ENCODE measurements around the gene GRPEL1.
A peak's percentile ranks its signal among the peaks of the same experiment; 100 is the strongest.

Gene GRPEL1

DNA sequence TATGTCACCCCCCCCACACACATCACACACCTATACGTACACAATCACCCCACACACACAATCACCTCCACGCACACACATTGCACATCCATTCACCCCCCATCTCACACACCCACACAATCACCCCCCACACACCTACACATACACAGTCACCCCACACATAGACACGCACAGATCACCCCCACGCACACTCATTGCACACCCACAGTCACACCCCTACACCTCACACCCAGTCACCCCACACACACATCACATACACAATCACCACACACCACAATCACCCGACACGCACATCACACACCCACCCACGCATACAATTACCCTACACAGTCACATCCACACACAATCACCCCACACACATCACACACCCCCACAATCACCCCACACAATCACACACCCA lies 40.6 kb downstream of the GRPEL1 start:
- no peak overlapping the region for H3K4me3 ChIP-seq (ENCODE audit: insufficient read depth in 1 of 2, low read depth in 1 of 2, low read length in 2 of 2)
- no peak overlapping the region for H3K4me2 ChIP-seq (ENCODE audit: low read length, poor library complexity, severe bottlenecking)
- WGBS: 98% methylated on average over 7 of the region's 7 CpGs
- no peak overlapping the region for H2BK12ac ChIP-seq (ENCODE audit: low read length in 2 of 2)
- H3K79me1 ChIP-seq (replicated peaks; ENCODE audit: low read length, poor library complexity, severe bottlenecking): peaks cover 23% of the 10 kb centered on the region
- H2BK5ac ChIP-seq (ENCODE audit: low read depth, low read length, poor library complexity, severe bottlenecking): no peak overlapping the region
- no peak overlapping the region for H3K9ac ChIP-seq (ENCODE audit: low read length)
- no peak overlapping the region for H4K91ac ChIP-seq (ENCODE audit: low read length)
- H2BK120ac ChIP-seq (ENCODE audit: low read depth, low read length): no peak overlapping the region
- H3K23ac ChIP-seq (ENCODE audit: low read length in 2 of 2): no peak overlapping the region
- H3K9me3 ChIP-seq (ENCODE audit: control insufficient read depth, low read length): no peaks in the 10 kb centered on the region
- no peak for DNase-seq
- H2AFZ ChIP-seq (ENCODE audit: low read depth, low read length): no peak overlapping the region
- peaks cover 31% of the 10 kb centered on the region for H3K4me1 ChIP-seq (ENCODE audit: control insufficient read depth, insufficient read depth, low read depth, low read length)
- no peaks in the 10 kb centered on the region for H3K27me3 ChIP-seq (ENCODE audit: control insufficient read depth in 1 of 2, insufficient read depth in 1 of 2, low read length in 2 of 2)
- no peak overlapping the region for H3K18ac ChIP-seq (ENCODE audit: low read depth in 1 of 2, low read length in 2 of 2)
- no peak overlapping the region for H2BK15ac ChIP-seq (ENCODE audit: low read depth, poor library complexity, severe bottlenecking)
- H3K36me3 ChIP-seq (ENCODE audit: control insufficient read depth in 1 of 2, insufficient read depth in 2 of 2, low read depth in 1 of 2, low read length in 2 of 2): peaks cover 59 to 62% of the 10 kb centered on the region in 2 experiments
- H2AK5ac ChIP-seq (ENCODE audit: low read length, severe bottlenecking): no peak overlapping the region
- H4K8ac ChIP-seq (ENCODE audit: low read length): no peak overlapping the region
- H3K27ac ChIP-seq (ENCODE audit: low read length, poor library complexity, severe bottlenecking): no peak overlapping the region
- no peak overlapping the region for H3K4ac ChIP-seq (ENCODE audit: low read depth in 1 of 2, low read length in 2 of 2)
- H3K14ac ChIP-seq (ENCODE audit: low read length in 2 of 2): no peak overlapping the region

DNA sequence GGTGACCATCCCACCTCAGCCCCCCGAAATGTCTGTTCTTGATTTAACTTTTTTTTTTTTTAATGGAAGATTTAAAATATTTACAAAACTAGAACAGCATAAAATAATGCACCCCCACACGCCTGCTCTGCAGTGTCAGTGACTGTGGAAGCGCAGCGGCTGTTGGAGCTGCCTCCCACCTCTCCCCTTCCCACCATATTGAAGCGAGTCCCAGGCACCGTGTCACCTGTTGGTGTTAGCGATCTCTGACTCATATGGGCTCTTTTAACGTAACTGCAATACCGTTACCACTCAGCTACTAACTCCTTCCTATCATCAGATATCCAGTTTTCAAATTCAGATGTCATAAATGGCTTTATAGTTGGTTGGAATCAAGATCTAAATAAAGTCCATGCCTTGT lies 41.8 kb downstream of the GRPEL1 start:
- Histone ChIP-seq H3K18ac (ENCODE audit: low read depth in 1 of 2, low read length in 2 of 2) (no peak overlapping the region), H3K27ac (ENCODE audit: low read length, poor library complexity, severe bottlenecking) (no peak overlapping the region), H3K14ac (ENCODE audit: low read length in 2 of 2) (no peak overlapping the region), H2AK5ac (ENCODE audit: low read length, severe bottlenecking) (no peak overlapping the region), H3K9ac (ENCODE audit: low read length) (no peak overlapping the region), H2AFZ (ENCODE audit: low read depth, low read length) (no peak overlapping the region), H3K4me1 (ENCODE audit: control insufficient read depth, insufficient read depth, low read depth, low read length) (peaks cover 27% of the 10 kb centered on the region), H2BK15ac (ENCODE audit: low read depth, poor library complexity, severe bottlenecking) (no peak overlapping the region), H3K4ac (ENCODE audit: low read depth in 1 of 2, low read length in 2 of 2) (no peak overlapping the region), H2BK12ac (ENCODE audit: low read length in 2 of 2) (no peak overlapping the region), H4K8ac (ENCODE audit: low read length) (no peak overlapping the region), H2BK5ac (ENCODE audit: low read depth, low read length, poor library complexity, severe bottlenecking) (no peak overlapping the region), H3K23ac (ENCODE audit: low read length in 2 of 2) (no peak overlapping the region), H4K91ac (ENCODE audit: low read length) (no peak overlapping the region), H2BK120ac (ENCODE audit: low read depth, low read length) (no peak overlapping the region), H3K4me3 (ENCODE audit: insufficient read depth in 1 of 2, low read depth in 1 of 2, low read length in 2 of 2) (no peak overlapping the region), H3K79me1 (replicated peaks; ENCODE audit: low read length, poor library complexity, severe bottlenecking) (peaks cover 23% of the 10 kb centered on the region), H3K27me3 (ENCODE audit: control insufficient read depth in 1 of 2, insufficient read depth in 1 of 2, low read length in 2 of 2) (no peaks in the 10 kb centered on the region), H3K9me3 (ENCODE audit: control insufficient read depth, low read length) (no peaks in the 10 kb centered on the region), H3K36me3 (ENCODE audit: control insufficient read depth in 1 of 2, insufficient read depth in 2 of 2, low read depth in 1 of 2, low read length in 2 of 2) (peaks cover 55 to 60% of the 10 kb centered on the region in 2 experiments), H3K4me2 (ENCODE audit: low read length, poor library complexity, severe bottlenecking) (no peak overlapping the region)
- no peak for DNase-seq
- 98% methylated on average over 5 of the region's 9 CpGs for WGBS

DNA sequence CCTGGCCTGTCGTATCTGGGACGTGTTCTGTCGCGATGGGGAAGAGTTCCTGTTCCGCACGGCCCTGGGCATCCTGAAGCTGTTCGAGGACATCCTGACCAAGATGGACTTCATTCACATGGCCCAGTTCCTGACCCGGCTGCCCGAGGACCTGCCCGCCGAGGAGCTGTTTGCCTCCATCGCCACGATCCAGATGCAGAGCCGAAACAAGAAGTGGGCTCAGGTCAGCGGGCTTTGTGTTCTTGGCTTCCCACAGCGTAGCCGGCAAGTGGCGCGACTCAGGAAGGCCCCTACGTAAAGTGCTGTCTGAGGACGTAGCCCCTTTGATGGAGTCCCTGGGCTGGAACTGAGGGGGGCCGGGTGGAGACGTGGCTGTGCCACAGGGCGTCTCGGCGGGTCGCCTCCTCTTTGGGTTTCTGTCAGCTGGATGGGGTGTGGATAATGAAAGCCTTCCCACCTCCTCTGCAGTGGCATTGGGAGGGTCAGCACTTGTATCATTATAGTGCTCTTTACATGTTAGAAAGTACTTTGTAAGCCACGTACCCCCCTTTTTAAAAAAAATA lies 42.7 kb downstream of the GRPEL1 start:
- Histone ChIP-seq H4K8ac (ENCODE audit: low read length) (no peak overlapping the region), H2BK5ac (ENCODE audit: low read depth, low read length, poor library complexity, severe bottlenecking) (no peak overlapping the region), H2BK12ac (ENCODE audit: low read length in 2 of 2) (no peak overlapping the region), H3K4me2 (ENCODE audit: low read length, poor library complexity, severe bottlenecking) (no peak overlapping the region), H2AK5ac (ENCODE audit: low read length, severe bottlenecking) (no peak overlapping the region), H3K23ac (ENCODE audit: low read length in 2 of 2) (no peak overlapping the region), H3K79me1 (replicated peaks; ENCODE audit: low read length, poor library complexity, severe bottlenecking) (peaks cover 22% of the 10 kb centered on the region), H3K9me3 (ENCODE audit: control insufficient read depth, low read length) (no peaks in the 10 kb centered on the region), H3K27ac (ENCODE audit: low read length, poor library complexity, severe bottlenecking) (no peak overlapping the region), H3K4me1 (ENCODE audit: control insufficient read depth, insufficient read depth, low read depth, low read length) (peaks cover 30% of the 10 kb centered on the region), H3K4ac (ENCODE audit: low read depth in 1 of 2, low read length in 2 of 2) (no peak overlapping the region), H3K14ac (ENCODE audit: low read length in 2 of 2) (no peak overlapping the region), H2AFZ (ENCODE audit: low read depth, low read length) (no peak overlapping the region), H3K9ac (ENCODE audit: low read length) (no peak overlapping the region), H2BK15ac (ENCODE audit: low read depth, poor library complexity, severe bottlenecking) (no peak overlapping the region), H3K36me3 (ENCODE audit: control insufficient read depth in 1 of 2, insufficient read depth in 2 of 2, low read depth in 1 of 2, low read length in 2 of 2) (peaks cover 52 to 54% of the 10 kb centered on the region in 2 experiments), H3K18ac (ENCODE audit: low read depth in 1 of 2, low read length in 2 of 2) (no peak overlapping the region), H3K4me3 (ENCODE audit: insufficient read depth in 1 of 2, low read depth in 1 of 2, low read length in 2 of 2) (no peak overlapping the region), H3K27me3 (ENCODE audit: control insufficient read depth in 1 of 2, insufficient read depth in 1 of 2, low read length in 2 of 2) (no peaks in the 10 kb centered on the region), H2BK120ac (ENCODE audit: low read depth, low read length) (no peak overlapping the region), H4K91ac (ENCODE audit: low read length) (no peak overlapping the region)
- no peak for DNase-seq
- 95% methylated on average over 27 of the region's 28 CpGs for WGBS

DNA sequence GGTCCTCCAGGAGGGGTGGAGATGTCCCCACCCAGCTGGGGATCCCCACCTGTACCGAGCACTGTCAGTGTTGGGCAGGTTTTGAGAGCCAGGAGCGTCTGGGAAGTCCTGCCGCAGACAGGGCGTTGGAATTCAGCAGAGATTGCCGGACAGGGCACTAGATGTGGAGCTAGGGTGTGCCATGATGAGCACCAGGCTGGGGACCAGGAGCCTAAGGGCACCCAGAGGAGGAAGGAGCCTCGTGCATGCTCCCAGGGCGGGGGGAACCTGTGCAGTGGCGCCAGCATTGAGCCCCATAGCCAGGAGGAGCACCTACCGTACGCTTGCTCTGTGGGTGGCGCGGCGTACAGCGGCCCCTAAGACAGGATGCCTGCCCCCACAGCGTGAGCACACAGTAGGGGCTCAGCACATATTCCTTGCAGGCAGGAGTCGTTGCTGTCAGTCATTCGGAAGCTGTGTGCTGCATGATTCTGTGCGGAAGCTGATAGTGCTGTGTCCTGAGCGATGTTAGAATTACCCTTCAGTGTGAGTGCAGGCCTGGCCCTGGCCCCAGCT lies 43.5 kb downstream of the GRPEL1 start:
- peak overlapping the region in 1 of 2 experiments; percentile 41 for H3K18ac ChIP-seq (ENCODE audit: low read depth in 1 of 2, low read length in 2 of 2)
- H3K9ac ChIP-seq (ENCODE audit: low read length): no peak overlapping the region
- H3K27me3 ChIP-seq (ENCODE audit: control insufficient read depth in 1 of 2, insufficient read depth in 1 of 2, low read length in 2 of 2): no peaks in the 10 kb centered on the region
- H4K8ac ChIP-seq (ENCODE audit: low read length): no peak overlapping the region
- peaks cover 28% of the 10 kb centered on the region for H3K4me1 ChIP-seq (ENCODE audit: control insufficient read depth, insufficient read depth, low read depth, low read length)
- H4K91ac ChIP-seq (ENCODE audit: low read length): no peak overlapping the region
- H3K4ac ChIP-seq (ENCODE audit: low read depth in 1 of 2, low read length in 2 of 2): no peak overlapping the region
- no peak overlapping the region for H3K27ac ChIP-seq (ENCODE audit: low read length, poor library complexity, severe bottlenecking)
- no peak overlapping the region for H2BK120ac ChIP-seq (ENCODE audit: low read depth, low read length)
- H3K4me3 ChIP-seq (ENCODE audit: insufficient read depth in 1 of 2, low read depth in 1 of 2, low read length in 2 of 2): no peak overlapping the region
- H2BK15ac ChIP-seq (ENCODE audit: low read depth, poor library complexity, severe bottlenecking): no peak overlapping the region
- WGBS: 94% methylated on average over 19 of the region's 19 CpGs
- H3K23ac ChIP-seq (ENCODE audit: low read length in 2 of 2): no peak overlapping the region
- no peak overlapping the region for H3K14ac ChIP-seq (ENCODE audit: low read length in 2 of 2)
- H3K79me1 ChIP-seq (replicated peaks; ENCODE audit: low read length, poor library complexity, severe bottlenecking): peaks cover 22% of the 10 kb centered on the region
- no peak overlapping the region for H2AFZ ChIP-seq (ENCODE audit: low read depth, low read length)
- H2AK5ac ChIP-seq (ENCODE audit: low read length, severe bottlenecking): peak overlapping the region; percentile 30
- no peak for DNase-seq
- H3K4me2 ChIP-seq (ENCODE audit: low read length, poor library complexity, severe bottlenecking): no peak overlapping the region
- no peak overlapping the region for H2BK5ac ChIP-seq (ENCODE audit: low read depth, low read length, poor library complexity, severe bottlenecking)
- no peaks in the 10 kb centered on the region for H3K9me3 ChIP-seq (ENCODE audit: control insufficient read depth, low read length)
- H3K36me3 ChIP-seq (ENCODE audit: control insufficient read depth in 1 of 2, insufficient read depth in 2 of 2, low read depth in 1 of 2, low read length in 2 of 2): peaks cover 47 to 50% of the 10 kb centered on the region in 2 experiments
- peak overlapping the region in 1 of 2 experiments; percentile 45 for H2BK12ac ChIP-seq (ENCODE audit: low read length in 2 of 2)
